ENCODE results near the gene PRR13. TPM values are rescaled to one million over a fixed set of nuclear protein-coding genes. Genes with fewer than 3 reads are reported as not detected.
A peak's percentile ranks its signal among the peaks of the same experiment; 100 is the strongest.
"Not testable (repeated sequence)": the region's sequence is repeated elsewhere in the genome, so short reads cannot be mapped to it uniquely, and the experiment has no call there.

PRR13 gene
- polyA plus RNA-seq, 4 donors, result 186 to 223 (median 206) TPM

DNA sequence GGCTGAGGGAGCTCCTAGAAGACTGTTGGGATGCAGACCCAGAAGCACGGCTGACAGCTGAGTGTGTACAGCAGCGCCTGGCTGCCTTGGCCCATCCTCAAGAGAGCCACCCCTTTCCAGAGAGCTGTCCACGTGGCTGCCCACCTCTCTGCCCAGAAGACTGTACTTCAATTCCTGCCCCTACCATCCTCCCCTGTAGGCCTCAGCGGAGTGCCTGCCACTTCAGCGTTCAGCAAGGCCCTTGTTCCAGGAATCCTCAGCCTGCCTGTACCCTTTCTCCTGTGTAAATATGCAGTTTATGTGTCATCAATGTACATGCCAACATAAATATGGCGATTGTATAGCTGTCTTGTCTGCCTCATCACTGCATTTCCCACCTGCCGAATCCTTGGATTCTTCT, 10.3 kb upstream of the PRR13 start:
- no peak for DNase-seq (ENCODE audit: low read depth in 4 of 4, low spot score in 3 of 4)

DNA sequence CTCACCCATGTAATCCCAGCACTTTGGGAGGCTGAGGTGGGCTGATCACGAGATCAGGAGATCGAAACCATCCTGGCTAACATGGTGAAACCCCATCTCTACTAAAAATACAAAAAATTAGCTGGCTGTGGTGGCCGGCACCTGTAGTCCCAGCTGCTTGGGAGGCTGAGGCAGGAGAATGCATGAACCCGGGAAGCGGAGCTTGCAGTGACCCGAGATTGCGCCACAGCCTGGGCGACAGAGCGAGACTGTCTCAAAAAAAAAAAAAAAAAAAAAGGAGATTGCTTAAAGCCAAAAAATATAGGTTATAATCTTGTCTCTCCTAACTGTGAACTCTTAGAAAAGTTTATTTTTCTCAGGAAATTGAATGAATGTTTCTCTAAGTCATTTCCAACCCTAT, 6.2 kb upstream of the PRR13 start:
- DNase-seq (ENCODE audit: low read depth in 4 of 4, low spot score in 3 of 4), result not testable (repeated sequence)

DNA sequence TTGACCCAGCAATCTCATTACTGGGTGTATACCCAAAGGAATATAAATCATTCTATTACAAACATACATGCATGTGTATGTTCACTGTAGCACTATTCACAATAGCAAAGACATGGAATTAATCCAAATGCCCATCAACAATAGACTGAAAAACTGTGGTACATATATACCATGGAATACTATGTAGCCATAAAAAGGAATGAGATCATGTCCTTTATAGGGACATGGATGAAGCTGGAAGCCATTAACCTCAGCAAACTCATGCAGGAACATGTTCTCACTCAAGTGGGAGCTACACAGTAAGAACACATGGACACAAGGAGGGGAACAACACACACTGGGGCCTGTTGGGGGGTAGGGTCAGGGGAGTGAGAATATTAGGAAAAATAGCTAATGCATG, 2.0 kb upstream of the PRR13 start:
- DNase-seq (ENCODE audit: low read depth in 4 of 4, low spot score in 3 of 4), result not testable (repeated sequence)

DNA sequence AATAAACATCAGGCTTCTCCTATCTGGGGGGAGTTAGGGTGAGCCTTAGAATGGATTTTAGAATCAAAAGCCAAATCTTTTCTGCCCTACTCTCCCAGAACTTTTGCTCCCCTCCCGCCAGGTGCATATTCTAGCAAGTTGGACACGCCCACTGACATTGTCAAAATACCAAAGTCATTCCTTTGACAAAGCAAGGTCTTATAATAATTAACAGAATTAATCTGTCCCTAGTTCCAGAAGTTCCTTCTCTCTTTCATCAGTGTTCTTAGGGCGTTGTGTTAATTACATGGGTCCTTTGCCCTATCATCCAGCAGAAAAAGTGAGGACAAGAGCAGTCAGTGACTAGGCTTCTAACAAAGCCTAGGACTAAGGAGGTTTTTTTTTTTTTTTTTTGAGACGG, 2.4 kb downstream of the PRR13 start:
- no peak for DNase-seq (ENCODE audit: low read depth in 4 of 4, low spot score in 3 of 4)

DNA sequence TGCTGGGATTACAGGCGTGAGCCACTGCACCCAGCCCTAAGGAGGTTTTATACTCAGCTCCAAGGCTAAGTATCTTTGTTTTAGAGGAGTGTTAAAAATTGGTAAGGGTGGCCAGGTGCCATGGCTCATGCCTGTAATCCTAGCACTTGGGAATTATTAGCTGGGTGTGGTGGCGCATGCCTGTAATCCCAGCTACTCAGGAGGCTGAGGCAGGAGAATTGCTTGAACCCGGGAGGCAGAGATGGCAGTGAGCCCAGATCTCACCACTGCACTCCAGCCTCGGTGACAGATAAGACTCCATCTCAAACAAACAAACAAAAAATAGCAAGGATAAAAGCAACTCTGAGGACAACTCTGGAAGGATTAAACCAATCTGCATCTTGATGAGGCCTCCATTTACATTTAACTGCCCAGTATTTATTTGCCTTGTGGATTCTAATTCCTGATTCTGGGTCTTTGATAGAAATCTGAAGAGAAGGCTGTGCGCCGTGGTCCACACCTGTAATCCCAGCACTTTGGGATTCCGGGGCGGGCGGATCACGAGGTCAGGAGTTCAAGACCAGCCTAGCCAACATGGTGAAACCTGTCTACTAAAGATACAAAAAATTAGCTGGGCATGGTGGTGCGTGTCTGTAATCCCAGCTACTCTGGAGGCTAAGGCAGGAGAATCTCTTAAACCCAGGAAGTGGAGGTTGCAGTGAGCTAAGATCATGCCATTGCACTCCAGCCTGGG, 3.2 kb downstream of the PRR13 start:
- not testable (repeated sequence) for DNase-seq (ENCODE audit: low read depth in 4 of 4, low spot score in 3 of 4)

DNA sequence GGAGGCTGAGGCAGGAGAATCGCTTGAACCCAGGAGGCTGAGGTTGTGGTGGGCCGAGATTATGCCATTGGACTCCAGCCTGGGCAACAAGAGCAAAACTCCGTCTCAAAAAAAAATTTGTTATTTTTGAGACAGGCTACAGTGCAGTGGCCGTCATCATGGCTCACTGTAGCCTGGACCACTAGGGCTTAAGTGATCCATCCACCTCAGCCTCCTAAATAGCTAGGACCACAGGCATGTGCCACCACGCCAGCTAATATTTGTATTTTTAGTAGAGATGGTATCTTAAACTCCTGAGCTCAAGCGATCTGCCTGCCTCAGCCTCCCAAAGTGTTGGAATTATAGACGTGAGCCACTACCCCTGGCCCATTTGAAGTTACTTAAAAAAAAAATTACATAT, 9.4 kb downstream of the PRR13 start:
- DNase-seq (ENCODE audit: low read depth in 4 of 4, low spot score in 3 of 4), result no peak

DNA sequence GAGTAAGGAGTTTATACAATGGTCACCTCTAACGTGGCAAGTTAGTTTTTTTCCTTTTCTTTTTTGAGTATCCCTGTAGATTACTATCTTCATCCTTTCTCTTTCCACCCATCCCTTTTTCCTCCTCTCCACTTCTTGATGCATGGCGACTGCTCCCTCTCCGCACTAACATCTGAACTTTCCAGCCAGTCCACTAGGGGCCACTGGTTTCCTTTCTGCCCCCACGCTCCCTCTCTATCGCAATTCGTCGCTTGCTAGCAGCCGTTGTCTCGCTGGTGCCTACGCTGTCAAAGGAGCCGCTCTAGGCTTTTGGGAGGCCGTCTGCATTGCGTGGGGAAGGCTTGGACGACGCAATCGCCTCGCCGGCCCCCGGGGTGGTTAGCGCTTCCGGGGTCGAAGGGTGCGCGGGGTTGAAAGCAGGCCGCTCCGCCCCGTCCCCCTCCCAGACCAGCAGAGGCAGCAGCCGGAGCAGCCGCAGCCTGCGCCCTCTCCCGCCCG, 10.2 kb downstream of the PRR13 start, which contains the start of gene PCBP2:
Gene PCBP2, plus strand, starts transcription at position 442 of the 498 bp plus-strand sequence. CDS start 2,699 bp downstream, outside the sequence.
- DNase-seq (ENCODE audit: low read depth in 4 of 4, low spot score in 3 of 4), result peak; percentile 90 to 98 (median 98)

DNA sequence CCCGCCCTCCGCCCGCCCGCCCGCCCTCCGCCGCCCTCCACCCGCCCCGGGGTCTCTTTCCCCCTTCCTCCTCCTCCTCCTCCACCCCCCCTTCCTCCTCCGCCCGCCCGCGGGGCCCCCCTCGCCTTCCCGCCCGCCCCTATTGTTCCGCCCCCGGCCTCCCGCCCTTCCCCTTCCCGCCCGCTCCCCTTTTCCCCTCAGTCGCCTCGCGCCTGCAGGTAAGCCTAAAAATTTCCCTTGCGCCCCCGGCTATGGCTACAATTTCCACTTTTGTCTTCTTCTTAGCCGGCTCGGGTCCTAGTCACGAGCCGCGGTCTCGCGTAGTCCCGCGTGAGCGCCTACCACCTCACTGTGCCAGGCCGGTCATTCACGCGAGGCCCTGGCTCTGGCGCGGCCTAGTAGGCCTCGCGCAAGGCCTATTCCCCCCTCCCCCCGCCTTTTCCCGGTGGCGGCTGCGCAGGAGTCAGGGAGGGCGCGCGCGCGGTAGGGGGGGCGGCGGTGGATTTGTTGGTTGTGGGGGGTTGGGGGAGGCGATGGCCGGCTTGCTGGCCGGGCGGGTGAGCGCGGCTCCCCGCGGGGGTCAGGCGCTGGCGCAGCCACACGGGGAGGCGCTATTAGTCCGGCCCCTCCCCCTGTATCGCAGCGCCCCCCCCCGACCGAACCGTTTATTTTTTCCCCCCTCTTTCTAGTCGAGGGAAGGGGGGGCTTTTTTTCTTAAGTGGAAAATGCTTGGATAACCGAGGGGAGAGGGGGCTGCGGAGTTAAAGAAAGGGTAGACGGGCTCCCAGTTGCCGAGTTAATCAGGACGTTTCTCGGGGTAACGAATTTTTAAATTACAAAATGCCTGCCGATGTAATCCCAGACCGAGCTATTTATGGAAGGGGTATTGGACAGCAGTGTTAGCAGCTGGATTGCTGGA, 10.9 kb downstream of the PRR13 start:
- DNase-seq (ENCODE audit: low read depth in 4 of 4, low spot score in 3 of 4), result peak; percentile 70 to 81 (median 76)

DNA sequence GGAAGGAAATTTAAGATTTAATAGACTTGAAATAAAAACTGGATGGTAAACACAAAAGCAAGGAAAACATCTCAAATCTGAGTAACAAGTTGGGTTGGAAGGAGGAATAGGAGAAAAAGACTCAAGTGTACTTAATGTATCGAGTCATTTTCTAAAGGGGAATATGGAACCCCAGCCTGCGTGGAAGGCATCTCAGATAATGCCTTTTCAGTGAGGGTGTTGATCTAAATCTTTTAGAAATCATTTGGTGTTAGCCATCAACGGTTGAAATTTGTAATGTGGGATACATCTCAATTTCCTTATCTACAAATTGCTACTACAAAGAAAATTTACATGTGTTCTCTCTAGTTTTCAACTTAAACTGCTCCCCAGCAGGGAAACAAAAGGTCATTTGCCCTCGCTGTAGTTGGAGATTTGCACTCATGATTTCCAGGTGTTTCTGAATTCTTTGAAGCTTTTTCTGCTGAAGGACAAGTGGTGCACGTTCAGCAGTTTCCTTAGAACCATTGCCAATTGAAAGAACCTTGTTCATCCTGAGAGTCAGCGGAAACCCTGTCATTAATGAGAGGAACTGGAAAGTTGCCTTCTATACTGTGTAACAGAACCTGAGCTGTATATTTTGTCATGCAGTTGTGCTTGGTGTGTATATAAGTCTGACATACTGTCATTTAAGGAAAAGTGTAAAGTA, 12.6 kb downstream of the PRR13 start:
- no peak for DNase-seq (ENCODE audit: low read depth in 4 of 4, low spot score in 3 of 4)

DNA sequence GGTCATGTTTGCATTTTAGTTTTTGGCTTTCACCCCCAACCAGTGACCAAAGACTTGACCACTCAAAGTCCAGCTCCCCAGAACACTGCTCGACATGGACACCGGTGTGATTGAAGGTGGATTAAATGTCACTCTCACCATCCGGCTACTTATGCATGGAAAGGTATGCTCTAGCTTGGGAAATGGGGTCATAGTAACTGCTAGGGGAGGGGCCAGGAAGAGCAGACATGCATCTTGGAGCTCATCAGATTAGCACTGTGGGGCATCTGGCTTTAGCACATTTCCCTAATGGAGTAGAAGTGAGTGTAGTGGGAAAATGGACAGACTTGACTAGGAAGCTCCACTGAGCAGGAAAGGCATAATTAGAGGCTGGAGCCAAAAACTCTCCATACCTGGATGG, 13.2 kb downstream of the PRR13 start:
- DNase-seq (ENCODE audit: low read depth in 4 of 4, low spot score in 3 of 4), result no peak

DNA sequence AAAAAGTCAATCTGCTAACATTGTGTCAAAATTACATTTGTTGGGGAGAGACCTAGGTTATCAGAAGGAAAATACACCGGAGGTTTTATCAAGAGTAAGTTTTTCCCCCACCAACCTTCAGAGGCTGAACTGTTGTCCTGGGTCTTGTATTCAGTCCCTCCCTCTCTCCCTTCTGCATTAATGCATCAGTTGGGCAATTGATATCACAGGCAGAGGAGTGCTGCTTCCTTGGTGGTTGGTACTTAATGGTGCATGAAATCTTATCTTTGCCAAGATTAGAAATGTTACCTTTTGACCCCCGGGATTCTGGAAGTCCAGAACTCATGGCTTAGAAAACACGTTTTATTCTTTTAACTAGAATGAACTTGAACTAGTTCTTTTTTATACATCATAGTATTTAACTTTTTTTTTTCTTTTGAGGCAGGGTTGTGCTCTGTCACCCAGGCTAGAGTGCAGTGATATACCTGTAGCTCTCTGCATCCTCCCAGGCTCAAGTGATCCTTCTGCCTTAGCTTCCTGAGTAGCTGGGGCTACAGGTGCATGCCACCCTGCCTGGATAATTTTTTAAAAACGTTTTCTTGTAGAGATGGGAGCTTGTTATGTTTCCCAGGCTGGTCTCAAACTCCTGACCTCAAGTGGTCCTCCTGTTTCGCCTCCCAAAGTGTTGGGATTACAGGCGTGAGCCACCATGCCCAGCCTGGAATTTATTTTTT, 15.3 kb downstream of the PRR13 start:
- DNase-seq (ENCODE audit: low read depth in 4 of 4, low spot score in 3 of 4), result no peak

DNA sequence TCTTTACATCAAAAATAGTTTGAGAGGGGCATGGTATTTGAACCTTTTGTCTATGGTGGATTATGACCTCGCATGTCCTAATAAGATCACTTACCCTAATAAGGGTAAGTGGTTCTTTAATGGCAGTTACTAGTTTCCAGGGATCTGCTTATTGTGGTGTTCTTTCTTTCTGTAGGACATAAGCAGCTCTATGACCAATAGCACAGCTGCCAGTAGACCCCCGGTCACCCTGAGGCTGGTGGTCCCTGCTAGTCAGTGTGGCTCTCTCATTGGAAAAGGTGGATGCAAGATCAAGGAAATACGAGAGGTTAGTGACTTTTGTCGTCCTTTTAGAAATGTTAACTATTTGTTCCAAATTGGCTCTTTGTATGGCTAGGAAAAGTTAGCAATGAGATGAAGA, 17.6 kb downstream of the PRR13 start:
- DNase-seq (ENCODE audit: low read depth in 4 of 4, low spot score in 3 of 4), result no peak

DNA sequence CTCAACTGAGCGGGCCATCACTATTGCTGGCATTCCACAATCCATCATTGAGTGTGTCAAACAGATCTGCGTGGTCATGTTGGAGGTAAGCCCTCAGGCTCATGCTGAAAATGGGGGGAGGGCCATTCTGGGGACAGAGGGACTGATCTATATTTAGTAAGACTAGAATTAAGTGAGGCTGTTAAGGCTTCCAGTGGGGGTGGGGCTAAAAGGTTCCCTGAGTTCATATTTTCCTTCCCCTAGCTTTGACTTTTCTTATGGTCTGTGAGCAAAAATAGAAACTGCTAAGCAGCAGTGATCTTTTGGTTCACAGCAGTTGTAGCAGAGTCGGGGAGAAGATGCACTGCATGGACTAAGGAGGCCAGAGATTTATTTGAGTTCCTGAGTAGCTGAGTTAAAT, 19.5 kb downstream of the PRR13 start:
- no peak for DNase-seq (ENCODE audit: low read depth in 4 of 4, low spot score in 3 of 4)

DNA sequence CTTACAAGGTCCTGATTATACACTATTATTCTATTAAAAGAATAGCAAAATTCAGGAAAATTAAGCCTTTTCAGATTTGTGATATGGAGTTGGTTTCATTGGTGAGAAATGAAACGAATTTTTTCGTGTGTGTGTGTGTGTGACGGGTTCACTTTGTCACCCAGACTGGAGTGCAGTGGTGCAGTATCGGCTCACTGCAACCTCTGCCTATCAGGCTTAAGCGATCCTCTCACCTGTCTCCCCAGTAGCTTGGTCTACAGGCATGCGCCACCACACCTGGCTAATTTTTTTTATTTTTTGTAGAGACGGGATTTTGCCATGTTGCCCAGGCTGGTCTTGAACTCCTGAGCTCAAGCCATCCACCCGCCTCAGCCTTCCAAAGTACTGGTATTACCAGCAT, 20.1 kb downstream of the PRR13 start:
- DNase-seq (ENCODE audit: low read depth in 4 of 4, low spot score in 3 of 4), result no peak

DNA sequence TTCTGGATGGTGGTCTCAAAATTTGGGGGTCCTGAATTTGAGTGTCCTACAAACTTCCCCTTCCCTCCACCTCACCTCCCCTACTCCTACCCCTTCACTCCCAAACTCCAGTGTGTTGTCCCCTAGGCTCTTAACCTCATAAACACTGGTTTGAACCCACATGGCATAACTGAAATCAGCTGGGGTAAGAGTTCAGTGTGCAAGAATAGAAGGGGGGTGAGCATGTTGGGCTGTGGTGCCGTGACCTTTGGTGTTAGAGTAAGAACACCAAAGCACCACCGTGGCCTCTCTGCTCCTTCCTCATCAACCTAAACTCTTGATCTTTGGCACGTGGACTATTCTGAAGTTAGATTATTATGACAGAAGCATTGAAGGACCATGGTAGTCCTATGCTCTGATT, 21.4 kb downstream of the PRR13 start:
- no peak for DNase-seq (ENCODE audit: low read depth in 4 of 4, low spot score in 3 of 4)

DNA sequence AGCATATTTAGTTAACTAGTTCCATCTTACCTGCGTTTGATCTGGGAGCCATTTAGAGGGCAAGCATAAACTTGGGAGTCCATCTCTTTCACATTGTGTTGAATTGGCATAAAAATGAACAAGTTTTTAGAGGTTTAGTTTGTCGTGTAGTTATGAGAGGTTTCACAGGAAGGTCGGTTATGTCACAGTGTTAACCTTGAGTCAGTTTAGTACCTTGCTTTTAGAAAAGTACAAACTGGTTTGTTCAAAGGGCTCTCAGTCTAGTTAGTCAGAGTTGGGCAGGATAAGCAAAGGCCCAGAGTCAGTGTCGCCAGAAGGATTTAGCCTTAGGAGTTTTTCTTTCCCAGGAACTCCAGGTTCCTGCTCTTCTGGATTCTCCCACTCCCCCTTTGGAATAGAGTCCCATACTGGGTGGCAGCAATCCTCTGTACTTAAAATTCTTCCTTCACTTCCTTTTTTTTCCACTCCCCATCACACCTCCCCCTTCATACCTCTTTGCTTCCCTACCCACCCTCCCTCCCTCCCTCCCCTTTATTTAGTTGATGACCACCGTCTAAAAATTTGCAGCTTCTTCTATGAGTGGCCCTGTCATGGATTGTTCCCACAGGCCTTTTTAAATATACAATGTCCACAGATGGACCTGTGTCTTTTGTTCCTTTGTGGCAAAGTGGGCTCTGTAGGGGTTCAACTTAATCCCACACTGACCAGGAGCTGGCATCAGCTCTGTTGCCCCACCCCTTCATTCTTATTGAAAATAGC, 22.4 kb downstream of the PRR13 start:
- DNase-seq (ENCODE audit: low read depth in 4 of 4, low spot score in 3 of 4), result no peak

DNA sequence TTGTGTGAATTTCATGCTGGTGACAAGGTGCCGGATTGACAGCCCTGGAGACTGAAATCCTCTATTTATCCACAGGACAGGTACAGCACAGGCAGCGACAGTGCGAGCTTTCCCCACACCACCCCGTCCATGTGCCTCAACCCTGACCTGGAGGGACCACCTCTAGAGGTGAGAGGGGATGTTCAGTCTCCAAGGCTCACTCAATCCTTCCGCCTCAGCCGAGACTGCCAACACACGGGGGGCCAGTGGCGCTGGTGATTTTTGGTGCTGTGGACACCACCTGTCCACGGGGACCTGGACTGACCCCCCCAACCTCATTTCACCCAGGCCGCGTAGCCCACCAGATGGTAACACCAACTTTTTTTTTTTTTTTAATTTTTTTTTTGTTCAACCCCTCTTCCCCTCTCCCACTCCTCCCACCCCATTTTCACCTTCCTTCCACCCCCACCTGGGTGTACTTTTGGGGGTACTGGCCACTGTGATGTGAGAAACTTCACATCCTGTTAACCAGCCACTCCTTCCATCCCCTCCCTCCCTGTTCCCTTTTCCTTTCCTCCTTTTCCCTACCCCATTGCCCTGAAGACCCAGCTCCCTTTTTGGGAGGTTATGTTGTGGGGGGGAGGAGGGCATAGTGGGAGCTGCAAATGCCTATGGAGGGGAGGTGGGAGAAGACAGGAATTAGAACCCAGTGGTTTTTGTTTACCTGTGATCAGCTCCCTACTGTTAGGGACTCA, 23.3 kb downstream of the PRR13 start:
- DNase-seq (ENCODE audit: low read depth in 4 of 4, low spot score in 3 of 4), result no peak

DNA sequence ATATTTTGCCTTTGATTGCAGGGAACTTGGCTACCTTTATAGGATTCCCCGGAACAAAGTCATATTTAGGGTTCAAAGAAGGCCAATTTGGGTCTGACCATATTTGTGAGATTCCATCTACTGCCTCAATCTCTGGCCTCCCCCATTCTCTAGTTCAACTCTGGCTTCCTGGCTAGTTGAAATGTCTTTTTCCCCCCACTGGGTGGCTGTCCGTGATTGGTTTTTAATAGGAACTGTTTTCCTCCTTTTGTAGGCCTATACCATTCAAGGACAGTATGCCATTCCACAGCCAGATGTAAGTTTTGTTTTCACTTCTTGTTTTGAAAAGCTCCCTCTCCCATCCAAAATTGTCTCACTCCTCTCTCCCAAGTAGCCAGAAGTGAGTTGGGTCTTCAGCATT, 24.1 kb downstream of the PRR13 start:
- DNase-seq (ENCODE audit: low read depth in 4 of 4, low spot score in 3 of 4), result no peak

DNA sequence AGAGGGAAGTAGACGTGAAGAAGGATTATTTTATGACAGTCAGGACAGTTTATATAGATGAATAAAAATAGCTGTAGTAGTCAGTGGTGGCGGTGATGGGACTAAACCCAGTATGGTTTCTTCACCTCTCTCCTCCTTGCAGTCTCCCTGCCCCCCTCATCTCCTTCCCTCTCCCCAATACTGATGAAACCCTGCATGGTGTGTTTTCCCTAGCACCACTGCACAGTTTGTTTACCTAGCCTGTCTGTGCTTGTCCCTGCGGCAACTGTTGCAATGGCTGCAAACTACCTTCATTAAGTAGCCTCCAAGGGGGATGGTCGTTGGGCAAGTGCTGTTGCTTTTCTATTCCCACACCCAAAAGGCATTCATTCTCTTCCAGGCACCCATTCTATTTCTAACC, 25.1 kb downstream of the PRR13 start:
- no peak for DNase-seq (ENCODE audit: low read depth in 4 of 4, low spot score in 3 of 4)
